ENCODE results near the gene DAB1. TPM values are rescaled to one million over a fixed set of nuclear protein-coding genes. Genes with fewer than 3 reads are reported as not detected.

DAB1 gene
- total RNA-seq, 1 donor from 2014 or later: 14.6 TPM

- Mint-ChIP-seq H3K4me3 (no peak overlapping the region), H3K36me3 (peaks cover 1% of the 10 kb centered on the region), H3K27ac (no peak overlapping the region), H3K9me3 (peaks cover 10% of the 10 kb centered on the region), H3K4me1 (peaks cover 4% of the 10 kb centered on the region), H3K27me3 (ENCODE audit: insufficient read depth, low read depth) (no peaks in the 10 kb centered on the region)
- Histone ChIP-seq H3K27ac (no peak overlapping the region), H3K4me2 (no peak overlapping the region), H3K4me3 (no peak overlapping the region), H4K20me1 (ENCODE audit: low read depth) (no peaks in the 10 kb centered on the region), H3K27me3 (no peaks in the 10 kb centered on the region), H3K36me3 (no peaks in the 10 kb centered on the region), H3K4me1 (peaks cover 26% of the 10 kb centered on the region), H3K9ac (no peak overlapping the region), H3F3A (ENCODE audit: low read depth) (peaks cover 9% of the 10 kb centered on the region), H3K9me3 (ENCODE audit: low read depth) (peaks cover 5% of the 10 kb centered on the region), H2AFZ (replicated peaks) (no peak overlapping the region), H3K79me2 (ENCODE audit: low read depth) (no peaks in the 10 kb centered on the region)
- DNase-seq (ENCODE audit: low spot score): no peak
- TF ChIP-seq CTCF (IDR thresholded peaks at IDR 0.05): no peak
- no peak for TF ChIP-seq EZH2phosphoT487 (IDR thresholded peaks at IDR 0.05)
- no peak for TF ChIP-seq EZH2 (IDR thresholded peaks at IDR 0.05)
Measured at GRCh38 chr1:57360846-57361407, 62.9 kb downstream of the DAB1 start.

GRCh38 chr1:57357462-57357861 is 66.4 kb downstream of the DAB1 start:
- Histone ChIP-seq H4K20me1 (ENCODE audit: low read depth) (no peaks in the 10 kb centered on the region), H3K79me2 (ENCODE audit: low read depth) (no peaks in the 10 kb centered on the region), H2AFZ (replicated peaks) (no peak overlapping the region), H3K9me3 (ENCODE audit: low read depth) (peaks cover 5% of the 10 kb centered on the region), H3K9ac (no peak overlapping the region), H3K4me2 (peak overlapping the region; percentile 10), H3K4me3 (no peak overlapping the region), H3K27me3 (no peaks in the 10 kb centered on the region), H3K4me1 (peaks cover 21% of the 10 kb centered on the region), H3F3A (ENCODE audit: low read depth) (peaks cover 9% of the 10 kb centered on the region), H3K36me3 (no peaks in the 10 kb centered on the region), H3K27ac (no peak overlapping the region)
- Mint-ChIP-seq H3K4me3 (no peak overlapping the region), H3K36me3 (peaks cover 1% of the 10 kb centered on the region), H3K4me1 (peaks cover 1% of the 10 kb centered on the region), H3K27me3 (ENCODE audit: insufficient read depth, low read depth) (no peaks in the 10 kb centered on the region), H3K27ac (no peak overlapping the region), H3K9me3 (peaks cover 12% of the 10 kb centered on the region)
- TF ChIP-seq EZH2 (IDR thresholded peaks at IDR 0.05): no peak
- no peak for TF ChIP-seq EZH2phosphoT487 (IDR thresholded peaks at IDR 0.05)
- TF ChIP-seq CTCF (IDR thresholded peaks at IDR 0.05): no peak
- peak; percentile 21 for DNase-seq (ENCODE audit: low spot score)

- H3K4me1 ChIP-seq: peaks cover 18% of the 10 kb centered on the region
- H3F3A ChIP-seq (ENCODE audit: low read depth): peaks cover 9% of the 10 kb centered on the region
- peaks cover 19% of the 10 kb centered on the region for H3K4me1 Mint-ChIP-seq
- no peak overlapping the region for H3K4me2 ChIP-seq
- H3K9me3 Mint-ChIP-seq: peaks cover 4% of the 10 kb centered on the region
- no peak overlapping the region for H3K9ac ChIP-seq
- H3K4me3 ChIP-seq: no peak overlapping the region
- H2AFZ ChIP-seq (replicated peaks): no peak overlapping the region
- H3K27ac Mint-ChIP-seq: no peak overlapping the region
- no peak for TF ChIP-seq EZH2 (IDR thresholded peaks at IDR 0.05)
- no peak for TF ChIP-seq EZH2phosphoT487 (IDR thresholded peaks at IDR 0.05)
- TF ChIP-seq CTCF (IDR thresholded peaks at IDR 0.05): no peak
- no peaks in the 10 kb centered on the region for H3K79me2 ChIP-seq (ENCODE audit: low read depth)
- peaks cover 4% of the 10 kb centered on the region for H3K9me3 ChIP-seq (ENCODE audit: low read depth)
- no peaks in the 10 kb centered on the region for H3K27me3 Mint-ChIP-seq (ENCODE audit: insufficient read depth, low read depth)
- H3K36me3 ChIP-seq: no peaks in the 10 kb centered on the region
- H3K36me3 Mint-ChIP-seq: no peaks in the 10 kb centered on the region
- DNase-seq (ENCODE audit: low spot score): no peak
- H4K20me1 ChIP-seq (ENCODE audit: low read depth): peaks cover 5% of the 10 kb centered on the region
- H3K27ac ChIP-seq: no peak overlapping the region
- H3K4me3 Mint-ChIP-seq: no peak overlapping the region
- no peaks in the 10 kb centered on the region for H3K27me3 ChIP-seq
Measured at GRCh38 chr1:57353654-57354053, 70.2 kb downstream of the DAB1 start.

All from neural progenitor cell (in vitro differentiated cells).